ENCODE results near the gene MLST8. TPM values are rescaled to one million over a fixed set of nuclear protein-coding genes. Genes with fewer than 3 reads are reported as not detected.

MLST8 gene
- total RNA-seq, 1 donor, result 24.2 TPM

- H3K4me3 ChIP-seq (ENCODE audit: low read depth, low read length), result no peak overlapping the region
- no peak for DNase-seq (ENCODE audit: low read depth)
- no peak for TF ChIP-seq CTCF (IDR thresholded peaks at IDR 0.05; ENCODE audit: insufficient read depth, low read depth, low read length)
Observed at GRCh38 chr16:2167068-2167638, 38.1 kb upstream of the MLST8 start.

GRCh38 chr16:2170080-2170479 lies 35.2 kb upstream of the MLST8 start:
- no peak overlapping the region for H3K4me3 ChIP-seq (ENCODE audit: low read depth, low read length)
- TF ChIP-seq CTCF (IDR thresholded peaks at IDR 0.05; ENCODE audit: insufficient read depth, low read depth, low read length), result no peak
- no peak for DNase-seq (ENCODE audit: low read depth)

- TF ChIP-seq CTCF (IDR thresholded peaks at IDR 0.05; ENCODE audit: insufficient read depth, low read depth, low read length), result no peak
- no peak overlapping the region for H3K4me3 ChIP-seq (ENCODE audit: low read depth, low read length)
- no peak for DNase-seq (ENCODE audit: low read depth)
Observed at GRCh38 chr16:2170587-2171435, 34.4 kb upstream of the MLST8 start.

GRCh38 chr16:2171601-2172178 lies 33.6 kb upstream of the MLST8 start:
- no peak for DNase-seq (ENCODE audit: low read depth)
- TF ChIP-seq CTCF (IDR thresholded peaks at IDR 0.05; ENCODE audit: insufficient read depth, low read depth, low read length), result no peak
- no peak overlapping the region for H3K4me3 ChIP-seq (ENCODE audit: low read depth, low read length)

GRCh38 chr16:2172688-2173335 lies 32.4 kb upstream of the MLST8 start:
- no peak for TF ChIP-seq CTCF (IDR thresholded peaks at IDR 0.05; ENCODE audit: insufficient read depth, low read depth, low read length)
- no peak overlapping the region for H3K4me3 ChIP-seq (ENCODE audit: low read depth, low read length)
- DNase-seq (ENCODE audit: low read depth), result no peak

- TF ChIP-seq CTCF (IDR thresholded peaks at IDR 0.05; ENCODE audit: insufficient read depth, low read depth, low read length), result no peak
- no peak for DNase-seq (ENCODE audit: low read depth)
- no peak overlapping the region for H3K4me3 ChIP-seq (ENCODE audit: low read depth, low read length)
Observed at GRCh38 chr16:2173366-2173765, 31.9 kb upstream of the MLST8 start.
